ENCODE measurements around the gene NBL1. TPM values are rescaled to one million over a fixed set of nuclear protein-coding genes. Genes with fewer than 3 reads are reported as not detected.
A peak's percentile ranks its signal among the peaks of the same experiment; 100 is the strongest.

The NBL1 gene
- total and polyA plus RNA-seq, 2 of the 4 experiments (the other 2 are of a cell fraction): 14.0 to 54.2 TPM

GRCh38 chr1:19704247-19705113 lies 60.4 kb downstream of the NBL1 start:
- Histone ChIP-seq H2BK120ac (ENCODE audit: low read depth, low read length) (no peak overlapping the region), H2BK5ac (ENCODE audit: low read depth, low read length, poor library complexity, severe bottlenecking) (no peak overlapping the region), H3K56ac (ENCODE audit: extremely low read depth, insufficient read depth, low read length) (no peak overlapping the region), H3K9ac (ENCODE audit: low read depth, low read length) (no peak overlapping the region), H2BK20ac (ENCODE audit: low read depth, low read length) (no peak overlapping the region), H3K9me3 (ENCODE audit: control insufficient read depth, insufficient read depth, low read length) (no peaks in the 10 kb centered on the region), H2AK5ac (ENCODE audit: low read depth, low read length) (no peak overlapping the region), H4K5ac (ENCODE audit: low read depth, low read length) (no peak overlapping the region), H3K27ac (ENCODE audit: insufficient read depth, low read length) (no peak overlapping the region), H3K4ac (ENCODE audit: low read depth, low read length) (no peak overlapping the region), H4K8ac (ENCODE audit: low read depth in 2 of 2, low read length in 2 of 2) (no peak overlapping the region), H3K9me1 (ENCODE audit: insufficient read depth, low read length) (no peaks in the 10 kb centered on the region), H3K36me3 (ENCODE audit: control insufficient read depth, insufficient read depth, low read length) (peaks cover 6% of the 10 kb centered on the region; the same call in 1 of the 2 replicates), H2BK15ac (ENCODE audit: low read depth, low read length) (no peak overlapping the region), H4K91ac (ENCODE audit: insufficient read depth, low read depth, low read length) (no peak overlapping the region), H3K4me1 (ENCODE audit: control insufficient read depth, insufficient read depth, low read length) (no peaks in the 10 kb centered on the region), H2AFZ (replicated peaks; ENCODE audit: low read length, poor library complexity) (peak overlapping the region; percentile 37), H3K79me1 (ENCODE audit: low read depth in 1 of 2, low read length in 2 of 2) (no peaks in the 10 kb centered on the region), H3K27me3 (ENCODE audit: control insufficient read depth, insufficient read depth, low read length) (no peaks in the 10 kb centered on the region), H3K18ac (ENCODE audit: low read depth, low read length) (no peak overlapping the region), H3K23ac (ENCODE audit: low read depth, low read length) (no peak overlapping the region), H4K20me1 (ENCODE audit: insufficient read depth, low read length) (no peaks in the 10 kb centered on the region), H3K14ac (replicated peaks; ENCODE audit: low read depth, low read length) (no peak overlapping the region), H2AK9ac (replicated peaks; ENCODE audit: low read depth, low read length, poor library complexity) (no peak overlapping the region), H3K4me2 (ENCODE audit: low read depth, low read length) (no peak overlapping the region), H3K4me3 (ENCODE audit: insufficient read depth, low read depth, low read length) (no peak overlapping the region)
- ATAC-seq (ENCODE audit: low read depth) (peak; percentile 100), DNase-seq (peak; percentile 69)
- intact Hi-C loops (cut with micrococcal nuclease) (loop anchor here (1.0 kb wide), 1 partner anchor 43 kb away; no protein-coding TSS in a partner anchor), dilution Hi-C loops (cut with HindIII; ENCODE audit: low sequenced_read_pairs, unreplicated experiment) (no loop called here), in situ Hi-C loops (cut with MboI; ENCODE audit: low sequenced_read_pairs) (no loop called here)
- 20% methylated on average over 9 of the region's 19 CpGs; no CpG with 5 or more reads in 1 of the 2 experiments for WGBS, 2 experiments (ENCODE audit: extremely low coverage in 2 of 2, insufficient read length in 1 of 2)
- POLR2A ChIA-PET (ENCODE audit: unreplicated experiment): no interaction called here
- CTCF ChIA-PET: interaction anchor here (0.5 to 3.9 kb wide), 12 partner anchors 9 to 608 kb away, joined by 3 to 27 read pairs (median 6); no protein-coding TSS in a partner anchor
- no TSS peak for BruUV-seq (replicated peaks)
- no peak for TF ChIP-seq CEBPB (IDR thresholded peaks at IDR 0.05; ENCODE audit: low read depth, low read length)
- peak; percentile 69 for TF ChIP-seq RAD21 (IDR thresholded peaks at IDR 0.05; ENCODE audit: low read length)
- peak; percentile 87 for TF ChIP-seq CTCF (conservative IDR thresholded peaks at IDR 0.05; ENCODE audit: low read depth, low read length)
- no peak for TF ChIP-seq CHD1 (IDR thresholded peaks at IDR 0.05; ENCODE audit: low read depth, low read length)
- TF ChIP-seq FOS (IDR thresholded peaks at IDR 0.05; ENCODE audit: low read depth, low read length): no peak
- no peak for TF ChIP-seq POLR2A (IDR thresholded peaks at IDR 0.05; ENCODE audit: low read depth, low read length)
- no peak for TF ChIP-seq USF2 (IDR thresholded peaks at IDR 0.05; ENCODE audit: low read depth, low read length)
- TF ChIP-seq RFX5 (IDR thresholded peaks at IDR 0.05; ENCODE audit: low read depth, low read length): no peak
- TF ChIP-seq MAZ (IDR thresholded peaks at IDR 0.05; ENCODE audit: borderline replicate concordance, low read depth, low read length): no peak
- TF ChIP-seq BHLHE40 (IDR thresholded peaks at IDR 0.05; ENCODE audit: low read depth, low read length): no peak
- TF ChIP-seq MAFK (IDR thresholded peaks at IDR 0.05; ENCODE audit: low read depth, low read length): no peak
- no peak for TF ChIP-seq ELK1 (IDR thresholded peaks at IDR 0.05; ENCODE audit: borderline replicate concordance, low read depth, low read length)
- TF ChIP-seq SMC3 (IDR thresholded peaks at IDR 0.05; ENCODE audit: low read depth, low read length): peak; percentile 78
- no peak for TF ChIP-seq MXI1 (IDR thresholded peaks at IDR 0.05; ENCODE audit: borderline replicate concordance, low read depth, low read length)

Data from IMR-90 (cell line).